Activated gamma-delta T cell treated with Interleukin-2 at 50 U/mL for 16 hours (primary cell): Measurements from ENCODE around the gene NUP37.
"Not testable (repeated sequence)": the region's sequence is repeated elsewhere in the genome, so short reads cannot be mapped to it uniquely, and the experiment has no call there.

ENCODE experiments used
- DNase-seq: peaks from one replicate; pipeline ENCODE4 v3.0.0-alpha.2; 2020

Gene NUP37

DNA sequence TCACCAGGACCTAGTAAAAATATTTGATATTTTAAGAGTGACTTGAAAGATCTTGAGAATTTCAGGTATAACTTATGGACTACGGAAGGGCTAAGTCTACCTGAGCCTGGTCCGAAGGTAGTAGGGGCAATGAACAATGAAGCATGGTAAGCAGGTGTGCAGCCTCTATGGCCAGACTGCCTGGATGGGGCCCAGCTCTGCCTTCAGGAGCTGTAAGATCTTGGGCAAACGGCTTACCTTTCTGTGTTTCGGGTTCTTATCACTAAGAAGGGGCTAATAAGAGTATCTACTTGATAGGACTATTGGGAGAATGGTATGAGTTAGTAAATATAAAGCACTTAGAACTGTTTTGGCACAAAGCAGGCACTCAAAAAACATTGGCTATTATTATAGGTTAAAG, 39.1 kb downstream of the NUP37 start:
- no peak for DNase-seq

DNA sequence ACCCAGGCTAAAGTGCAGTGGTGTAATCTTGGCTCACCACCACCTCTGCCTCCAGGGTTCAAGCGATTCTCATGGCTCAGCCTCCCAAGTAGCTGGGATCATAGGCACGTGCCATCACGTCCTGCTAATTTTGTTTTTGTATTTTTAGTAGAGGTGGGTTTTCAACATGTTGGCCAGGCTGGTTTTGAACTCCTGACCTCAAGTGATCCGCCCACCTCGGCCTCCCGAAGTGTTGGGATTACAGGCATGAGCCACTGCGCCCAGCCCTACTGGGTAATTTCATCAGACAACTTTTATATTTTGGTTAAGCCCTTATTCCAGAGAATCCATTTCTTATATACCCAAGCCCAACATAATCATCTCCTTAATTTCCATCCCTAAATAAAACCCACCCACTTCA, 47.8 kb downstream of the NUP37 start:
- not testable (repeated sequence) for DNase-seq

DNA sequence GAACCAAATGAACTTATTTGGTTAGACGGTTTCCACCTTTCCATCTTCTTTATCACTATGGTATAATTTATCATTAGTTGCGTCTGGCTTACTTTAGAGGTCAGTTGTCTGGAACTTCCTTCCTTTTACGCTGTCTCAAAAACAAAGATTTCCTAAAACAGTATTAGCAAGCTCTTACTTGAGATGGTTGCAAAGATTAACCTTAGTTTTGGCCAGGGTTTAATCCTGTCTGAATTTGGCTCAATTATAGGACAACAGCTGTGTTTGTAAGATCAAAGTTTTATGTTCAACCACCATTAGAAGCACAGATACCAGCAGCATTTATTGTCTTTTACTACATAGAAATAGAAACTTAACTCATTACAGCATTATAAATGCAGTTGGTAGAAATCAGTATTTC, 50.2 kb downstream of the NUP37 start:
- DNase-seq, result no peak

DNA sequence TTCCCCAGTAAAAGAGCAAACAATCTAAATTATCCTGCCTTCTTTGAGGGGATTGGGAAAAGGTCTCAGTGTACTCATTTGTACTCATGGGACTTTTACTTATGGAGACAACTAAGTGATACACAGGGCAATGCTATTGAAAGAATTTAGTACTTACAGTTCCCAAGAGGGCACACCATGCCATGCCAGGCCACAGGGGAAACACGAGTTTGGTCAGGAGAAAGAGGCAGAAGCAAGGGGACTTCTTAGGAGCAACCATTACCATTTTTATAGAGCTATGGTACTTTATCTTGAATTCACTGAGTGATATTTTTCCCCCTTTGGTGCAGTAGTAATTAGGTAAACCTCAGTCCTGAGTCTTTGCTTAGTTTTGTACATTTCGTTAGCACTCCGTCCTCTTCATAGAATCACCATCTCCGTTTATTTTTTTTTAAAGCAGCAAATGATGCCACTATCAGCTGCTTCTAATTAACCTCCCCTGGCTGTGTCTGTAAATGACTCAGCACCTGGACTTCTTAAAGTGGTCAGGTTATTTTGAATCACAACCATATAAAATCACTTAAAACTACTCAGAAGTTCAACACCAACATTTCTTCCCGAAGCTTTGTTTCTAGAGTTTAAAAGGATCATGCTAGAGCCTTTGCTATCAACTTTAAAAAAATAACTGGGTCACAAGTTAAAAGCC, 52.2 kb downstream of the NUP37 start:
- no peak for DNase-seq

DNA sequence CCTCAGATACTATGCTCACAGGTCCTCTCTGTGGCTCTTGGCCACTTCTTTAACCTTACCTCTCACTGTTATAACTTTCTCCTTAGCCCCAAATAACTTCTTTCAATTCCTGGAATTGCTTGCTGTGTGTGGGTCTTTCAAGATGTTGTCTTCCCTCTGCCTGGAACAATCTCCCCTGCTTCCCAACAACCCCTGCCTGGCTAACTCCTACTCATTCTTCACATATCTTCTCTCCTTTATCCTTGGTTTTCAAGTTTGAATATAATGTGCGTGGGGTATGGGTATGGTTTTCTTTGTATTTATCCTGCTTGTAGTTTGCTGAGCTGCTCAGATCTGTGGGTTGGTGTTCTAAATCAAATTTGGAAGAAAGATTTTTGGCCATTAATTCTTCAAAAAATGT, 55.4 kb downstream of the NUP37 start:
- DNase-seq, result no peak

DNA sequence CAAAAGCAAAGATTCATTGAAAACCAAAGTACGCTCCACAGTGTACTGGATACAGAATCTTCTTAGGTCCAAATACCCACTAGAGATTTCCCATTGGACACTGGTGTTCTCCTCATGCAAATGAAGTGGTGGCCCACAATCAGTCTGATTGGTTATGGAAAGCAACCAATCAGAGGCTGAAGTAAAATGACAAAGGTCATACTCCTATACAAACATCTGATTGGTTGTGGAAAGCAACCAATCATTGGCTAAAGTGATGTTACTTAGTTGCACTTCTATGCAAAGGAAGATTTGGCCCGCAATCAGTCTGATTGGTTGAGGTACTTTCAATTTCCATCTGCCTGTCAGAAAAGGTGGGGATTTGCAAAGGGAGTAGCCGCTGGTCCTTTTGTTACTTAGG, 56.8 kb downstream of the NUP37 start:
- no peak for DNase-seq

DNA sequence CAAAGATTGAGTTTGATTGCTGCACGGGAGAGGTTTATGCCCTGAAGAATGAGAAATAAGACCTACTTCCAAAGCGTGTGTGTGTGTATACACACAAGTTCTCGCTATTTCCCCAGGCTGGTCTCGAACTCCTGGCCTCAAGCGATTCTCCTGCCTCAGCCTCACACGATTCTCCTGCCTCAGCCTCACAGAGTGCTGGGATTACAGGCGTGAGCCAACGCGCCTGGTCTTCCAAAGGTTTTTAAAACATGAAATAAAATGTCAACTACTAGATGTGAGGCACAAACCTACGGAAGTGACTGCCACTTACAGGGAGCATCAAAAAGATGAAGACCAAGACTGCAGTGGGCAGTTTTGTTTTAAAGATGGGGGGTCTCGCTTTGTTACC, 57.5 kb downstream of the NUP37 start:
- DNase-seq, result no peak

DNA sequence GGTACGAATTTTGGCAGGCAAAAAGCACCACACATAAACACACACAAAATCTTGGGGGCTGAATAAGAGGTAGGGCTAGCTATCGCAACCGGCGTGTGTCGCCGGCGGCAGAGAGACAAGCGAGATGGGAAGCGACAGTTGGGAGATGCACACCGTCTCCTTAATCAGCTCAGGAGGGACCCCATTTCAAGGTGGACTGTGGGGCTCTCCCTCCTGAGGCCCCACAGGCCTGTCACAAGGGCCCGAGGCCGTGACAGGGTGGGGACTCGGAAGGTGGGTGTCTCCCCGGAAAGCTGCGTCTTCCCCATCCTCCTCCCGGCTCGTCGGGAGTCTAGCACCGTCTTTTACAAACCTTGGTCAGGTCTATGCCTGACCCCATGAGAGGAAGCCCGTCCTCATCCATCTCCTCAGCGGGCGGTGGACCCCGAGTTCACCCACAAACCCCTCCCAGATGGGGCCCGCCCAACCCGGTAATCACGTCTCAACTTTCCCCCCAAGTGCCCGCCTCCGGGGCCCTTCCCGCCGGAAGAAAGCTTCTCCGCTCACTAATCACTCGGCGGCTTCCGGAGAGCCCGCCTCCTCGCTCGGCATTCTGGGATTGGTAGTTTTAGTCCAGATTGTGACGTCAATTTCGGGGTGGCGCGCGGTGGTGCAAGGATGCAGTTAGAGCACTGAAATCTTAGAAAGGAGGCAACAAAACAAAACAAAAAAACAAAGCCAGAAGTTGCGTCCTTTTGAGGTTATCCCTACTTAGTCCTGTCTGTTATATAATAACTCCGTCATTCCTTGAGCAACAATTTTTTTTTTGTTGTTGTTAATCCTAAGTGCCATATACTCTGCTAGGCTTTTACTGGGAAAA, 58.1 kb downstream of the NUP37 start, which contains the start of gene WASHC3:
Gene WASHC3, minus strand, starts transcription at position 432 of the 859 bp plus-strand sequence. Its CDS starts 29 bp downstream, at position 403.
- peak; percentile 94 for DNase-seq

DNA sequence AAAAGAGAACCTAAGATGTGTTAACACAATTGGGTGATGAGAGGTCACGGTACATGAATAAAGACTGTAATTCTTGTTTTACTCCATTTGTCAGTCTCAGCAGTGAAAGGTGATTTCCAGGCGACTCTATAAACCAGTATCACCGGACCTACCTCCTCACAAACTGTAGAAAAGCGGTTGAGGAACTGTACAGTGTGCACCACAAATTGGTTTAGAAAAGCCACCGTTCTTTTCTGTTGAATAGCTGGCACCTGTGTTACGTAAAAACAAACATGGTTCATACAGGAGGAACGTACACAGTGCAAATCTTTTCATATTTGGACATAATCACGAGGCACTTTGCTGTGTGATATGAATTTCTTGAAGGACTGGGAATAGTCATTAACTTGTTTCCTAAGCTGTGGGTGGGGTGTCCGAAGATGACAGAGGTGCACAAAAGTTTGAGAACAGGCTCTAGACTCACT, 58.8 kb downstream of the NUP37 start:
- peak; percentile 5 for DNase-seq

DNA sequence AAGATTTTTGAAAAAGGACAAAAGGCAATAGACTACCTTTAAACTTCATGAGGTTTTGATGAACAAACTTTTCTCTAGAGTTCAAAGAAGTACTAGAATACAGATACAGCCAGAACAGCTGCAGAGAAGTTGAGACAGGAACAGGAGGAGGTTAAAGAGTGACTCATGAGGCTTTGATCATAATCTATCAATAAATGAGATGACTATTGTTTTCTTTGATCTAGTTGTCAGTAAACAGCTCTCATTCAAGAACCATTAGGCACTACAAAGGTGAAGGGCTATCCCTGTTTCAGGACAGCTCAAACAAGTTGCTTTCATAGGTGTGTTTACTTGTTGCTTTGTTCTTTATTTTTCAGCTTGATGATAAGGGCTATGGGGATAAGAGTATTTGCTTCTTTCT, 60.6 kb downstream of the NUP37 start:
- DNase-seq, result no peak

DNA sequence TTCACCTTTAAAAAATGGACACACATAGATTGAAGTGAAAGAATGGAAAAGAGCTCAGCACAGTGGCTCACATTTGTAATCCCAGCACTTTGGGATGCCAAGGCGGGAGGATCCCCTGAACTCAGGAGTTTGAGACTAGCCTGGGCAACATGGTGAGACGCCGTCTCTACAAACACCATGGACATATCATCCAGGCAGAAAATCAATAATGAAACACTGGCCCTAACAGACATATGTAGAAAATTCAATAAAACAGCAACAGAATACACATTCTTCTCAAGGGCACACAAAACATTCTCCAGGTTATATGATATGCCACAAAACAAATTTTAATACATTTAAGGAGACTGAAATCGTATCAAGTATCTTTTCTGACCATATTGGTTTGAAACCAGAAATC, 65.6 kb downstream of the NUP37 start:
- DNase-seq, result no peak

DNA sequence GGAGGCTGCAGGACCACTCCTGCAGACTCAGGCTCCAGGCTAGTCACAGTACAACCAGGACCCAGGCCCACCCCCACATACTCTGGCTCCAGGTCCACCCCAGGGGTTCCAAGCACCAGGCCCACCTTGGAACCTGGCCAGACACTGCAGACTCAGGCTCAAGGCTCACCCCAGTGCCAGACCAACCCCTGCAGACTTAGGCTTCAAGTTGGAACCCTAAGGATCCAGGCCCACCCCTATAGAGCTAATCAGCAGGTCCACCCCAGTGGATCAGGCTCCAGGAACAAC, 66.9 kb downstream of the NUP37 start:
- no peak for DNase-seq

DNA sequence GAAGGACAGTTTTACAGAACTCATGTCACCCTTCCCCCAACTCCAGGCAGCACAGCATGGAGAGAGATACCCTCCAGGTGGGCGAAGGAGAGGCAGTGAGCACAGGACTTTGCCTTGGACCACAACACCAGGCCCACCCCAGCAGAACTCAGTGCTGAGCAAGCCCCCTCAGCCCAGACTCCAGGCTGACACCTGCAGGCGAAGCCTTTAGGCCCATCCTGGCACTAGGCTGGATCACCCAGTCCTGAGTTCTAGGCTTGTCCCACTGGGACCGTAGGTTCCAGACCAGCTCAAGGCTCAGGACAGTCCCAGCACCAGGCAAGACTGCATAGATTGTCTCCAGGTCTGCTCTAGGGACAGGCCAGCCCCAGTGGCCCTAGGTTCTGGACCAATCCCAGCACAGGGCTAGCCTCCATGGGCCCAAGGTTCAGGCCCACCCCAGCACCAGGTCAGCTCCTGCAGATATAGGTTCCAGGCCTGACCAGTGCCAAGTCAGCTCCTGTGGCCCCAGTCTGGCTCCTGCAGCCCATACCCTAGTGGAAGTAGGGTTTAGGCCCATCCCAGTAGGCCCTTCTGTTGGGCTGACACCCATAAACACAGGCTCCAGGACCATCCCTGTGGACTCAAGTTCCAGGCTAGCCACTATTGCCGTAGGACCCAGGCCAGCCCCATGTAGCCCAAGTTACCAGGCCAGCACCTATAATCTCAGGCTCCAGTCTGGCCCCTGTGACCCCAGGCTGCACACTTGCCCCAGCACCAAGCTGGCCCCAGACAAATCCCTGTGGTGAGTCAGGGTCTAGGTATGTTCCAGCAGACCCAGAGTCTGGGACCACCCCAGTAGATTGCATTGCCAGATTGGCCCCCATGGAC, 67.5 kb downstream of the NUP37 start:
- DNase-seq, result no peak

DNA sequence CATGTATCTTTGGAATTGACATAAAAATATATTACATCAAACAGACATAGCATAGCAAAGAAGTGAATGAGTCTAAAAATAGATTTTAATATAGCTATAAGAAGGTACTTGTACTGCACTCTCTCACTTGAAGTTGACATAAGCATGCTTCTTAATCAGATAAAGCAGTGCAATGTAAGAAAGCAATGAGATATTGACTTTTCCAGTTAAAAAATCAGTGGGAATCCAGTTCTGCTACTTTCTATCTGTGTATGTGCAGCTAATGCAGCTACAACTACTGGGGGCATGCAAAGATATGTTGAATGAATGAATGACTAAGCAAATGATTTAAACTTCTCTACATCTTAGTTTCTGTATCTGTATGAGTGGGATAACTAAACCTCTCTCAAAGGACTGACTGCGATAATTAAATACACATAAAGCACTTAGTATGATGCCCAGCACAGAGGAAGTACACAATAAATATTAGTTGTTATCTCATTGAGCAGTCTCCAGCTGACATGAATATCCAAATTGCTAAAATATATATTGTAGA, 68.4 kb downstream of the NUP37 start:
- DNase-seq, result no peak

DNA sequence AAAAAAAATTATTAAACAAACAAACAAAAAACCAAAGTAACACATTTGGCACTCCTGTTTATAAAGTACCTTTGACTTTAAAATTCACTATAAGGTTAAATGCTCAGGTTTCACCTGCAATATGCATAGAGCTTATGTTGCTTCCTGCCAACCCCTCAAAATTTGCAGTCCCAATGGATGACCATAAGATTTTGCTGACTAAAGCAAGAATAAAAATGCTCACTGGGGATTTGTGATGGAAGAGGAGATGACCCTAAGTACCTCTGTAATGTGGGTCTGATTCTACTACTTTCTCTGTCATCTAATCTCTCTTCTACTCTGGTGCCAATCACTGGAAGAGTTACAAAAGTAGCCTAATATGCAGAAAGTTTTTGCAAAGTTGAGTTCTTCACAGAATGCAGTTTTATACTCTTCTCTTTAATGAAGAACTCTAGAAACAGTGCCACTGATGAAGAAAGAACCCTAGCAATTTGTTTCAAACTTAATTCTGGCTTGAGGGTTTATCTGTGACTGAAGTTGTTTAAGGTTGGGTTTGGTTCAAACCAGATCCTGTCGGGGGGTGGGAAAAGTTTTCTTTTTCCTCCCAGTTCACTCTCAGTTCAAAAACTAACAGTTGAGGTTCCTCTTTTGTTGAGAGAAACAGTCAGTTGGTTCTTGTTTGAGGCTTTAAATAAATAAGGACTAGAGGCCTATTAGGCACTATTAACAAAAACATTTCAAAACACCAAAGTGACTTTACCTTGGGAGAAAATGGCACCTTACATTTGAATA, 69.1 kb downstream of the NUP37 start:
- DNase-seq, result no peak

DNA sequence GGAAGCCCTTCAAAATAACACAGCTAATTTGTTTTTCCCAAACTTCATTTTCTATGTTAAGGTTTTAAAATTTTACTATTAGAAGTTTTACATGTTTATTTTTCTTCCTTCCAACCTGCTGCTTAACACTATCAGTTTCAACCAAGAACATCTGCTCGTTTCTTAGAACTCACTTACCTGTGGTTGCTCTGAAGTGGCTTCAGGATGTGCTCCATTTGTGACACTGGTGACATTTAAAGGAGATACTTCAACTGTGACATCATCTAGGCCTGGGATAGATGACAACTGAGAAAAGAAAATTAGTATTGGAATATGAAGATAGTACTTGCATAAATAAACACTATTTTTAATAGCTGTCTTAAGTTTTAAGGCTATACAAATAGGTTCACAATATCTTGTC, 76.0 kb downstream of the NUP37 start:
- no peak for DNase-seq

DNA sequence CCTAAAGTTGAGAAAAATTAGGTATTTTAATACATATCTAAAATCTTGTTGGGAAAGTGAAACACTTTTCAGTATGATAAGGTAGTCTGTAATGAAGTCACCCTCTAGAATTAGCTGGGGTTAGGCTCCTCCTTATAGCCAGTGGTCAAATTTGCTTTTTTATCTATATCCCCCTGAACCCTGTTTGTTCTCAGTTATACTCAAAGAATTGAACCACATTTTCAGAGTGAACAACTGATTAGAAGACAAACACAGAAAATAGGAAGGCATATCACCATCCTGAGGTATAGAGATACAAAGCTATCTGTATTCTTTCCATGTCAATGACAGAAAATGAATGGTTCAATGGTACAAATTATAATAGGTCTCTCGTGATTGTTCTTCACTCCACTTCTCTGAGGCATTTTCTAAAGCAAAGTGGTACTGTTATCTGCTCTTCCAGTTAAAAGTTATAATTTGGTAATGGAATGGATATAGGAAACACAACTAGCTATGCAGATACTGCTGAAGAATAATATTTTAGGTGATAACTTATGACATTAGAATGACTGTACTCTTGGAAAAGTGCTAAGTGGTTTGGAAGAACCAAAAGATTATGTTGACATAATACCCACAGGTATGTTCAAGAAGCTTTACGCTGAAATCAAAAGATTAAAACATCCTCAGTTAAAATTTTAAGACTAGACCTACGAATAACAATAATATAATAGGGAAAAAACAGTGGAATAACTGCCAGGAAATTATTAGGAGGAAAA, 85.7 kb downstream of the NUP37 start:
- DNase-seq, result no peak

DNA sequence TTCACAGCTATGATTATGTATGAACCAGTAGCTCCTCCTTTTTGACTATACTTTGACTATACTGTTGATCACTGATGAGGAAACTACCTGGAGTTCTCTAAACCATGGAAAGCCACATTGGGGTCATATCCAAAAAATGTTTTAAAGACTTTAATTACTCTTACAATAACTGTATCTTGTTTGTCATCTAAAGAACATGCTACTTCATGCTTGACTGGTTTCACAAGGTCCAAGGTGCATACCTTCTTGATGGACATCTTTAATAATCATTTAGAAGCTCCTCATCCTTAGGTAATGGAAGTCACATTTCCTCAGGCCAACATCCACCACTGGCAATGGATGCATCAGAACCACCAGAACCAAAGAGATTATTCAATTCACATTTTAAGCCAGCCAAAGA, 88.1 kb downstream of the NUP37 start:
- DNase-seq, result no peak

DNA sequence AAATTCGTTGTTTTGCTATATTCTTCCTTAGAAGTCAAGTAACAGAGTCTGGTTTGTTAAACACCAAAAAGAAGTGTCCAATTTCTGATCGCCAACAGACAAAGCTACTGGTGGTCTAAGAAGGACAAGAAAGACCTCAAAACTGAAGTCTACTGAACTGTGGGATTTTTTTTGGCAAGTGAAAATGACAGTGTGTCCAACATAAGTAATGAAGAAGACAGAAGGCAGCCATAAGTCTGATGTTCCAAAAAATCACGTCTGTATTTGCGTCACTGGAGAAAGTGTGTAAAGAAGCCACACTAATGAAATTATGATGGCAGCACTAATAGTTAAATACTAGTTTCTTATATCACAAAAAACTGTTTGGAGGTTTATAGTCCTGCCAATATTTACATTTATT, 90.8 kb downstream of the NUP37 start:
- DNase-seq, result no peak

DNA sequence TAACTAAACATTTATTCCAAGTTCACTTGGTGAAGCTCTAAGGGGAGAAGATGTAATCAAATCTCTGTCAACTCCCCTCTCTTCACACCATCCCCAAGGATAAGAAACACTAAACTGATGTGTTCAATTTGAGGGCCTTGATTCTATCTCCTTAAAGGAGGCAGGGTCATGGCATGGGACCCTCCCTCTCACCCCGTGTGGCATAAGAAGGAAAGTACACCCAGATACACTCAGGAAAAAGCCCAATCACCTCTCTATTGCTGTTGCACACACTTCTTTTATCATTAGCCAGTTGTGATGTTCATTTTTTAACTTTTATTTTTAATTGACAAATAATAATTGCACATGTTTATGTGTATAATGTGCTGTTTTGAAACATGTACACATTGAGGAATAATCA, 93.2 kb downstream of the NUP37 start:
- no peak for DNase-seq

DNA sequence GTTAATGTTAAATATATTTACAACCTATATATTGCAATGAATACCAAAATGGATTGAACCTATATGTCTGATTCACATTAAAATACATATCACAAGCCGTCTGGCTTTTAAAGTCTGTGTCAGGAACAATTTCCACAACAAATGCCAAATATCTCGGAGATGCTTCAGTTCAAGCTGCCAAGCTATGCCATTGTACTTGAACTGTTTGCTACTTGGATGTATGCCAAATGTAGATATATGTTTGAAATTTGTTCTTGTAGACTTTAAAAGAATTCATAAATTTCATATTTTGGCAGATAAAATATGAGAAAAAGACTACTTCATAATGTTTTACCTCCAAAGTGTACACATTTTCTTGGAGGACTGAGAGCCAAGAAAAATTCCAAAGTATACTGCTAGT, 95.1 kb downstream of the NUP37 start:
- no peak for DNase-seq
